Measurements from ENCODE around the gene SACM1L.
A peak's percentile ranks its signal among the peaks of the same experiment; 100 is the strongest.
"Not testable (repeated sequence)": the region's sequence is repeated elsewhere in the genome, so short reads cannot be mapped to it uniquely, and the experiment has no call there.

Gene SACM1L

GRCh38 chr3:45753095-45753494 is 63.9 kb downstream of the SACM1L start:
- Mint-ChIP-seq H3K27me3 (no peaks in the 10 kb centered on the region), H3K27ac (no peak overlapping the region), H3K36me3 (ENCODE audit: low read depth) (peaks cover 1% of the 10 kb centered on the region), H3K9me3 (no peaks in the 10 kb centered on the region), H3K4me3 (no peak overlapping the region), H3K4me1 (ENCODE audit: low read depth) (no peaks in the 10 kb centered on the region)
- no peak for DNase-seq

GRCh38 chr3:45754461-45754860 is 65.3 kb downstream of the SACM1L start:
- Mint-ChIP-seq H3K27me3 (no peaks in the 10 kb centered on the region), H3K4me3 (no peak overlapping the region), H3K36me3 (ENCODE audit: low read depth) (no peaks in the 10 kb centered on the region), H3K27ac (no peak overlapping the region), H3K9me3 (no peaks in the 10 kb centered on the region), H3K4me1 (ENCODE audit: low read depth) (no peaks in the 10 kb centered on the region)
- no peak for DNase-seq

GRCh38 chr3:45756055-45756454 is 66.9 kb downstream of the SACM1L start:
- no peak for DNase-seq
- H3K36me3 Mint-ChIP-seq (ENCODE audit: low read depth) = no peaks in the 10 kb centered on the region
- H3K4me1 Mint-ChIP-seq (ENCODE audit: low read depth) = no peaks in the 10 kb centered on the region
- no peak overlapping the region for H3K27ac Mint-ChIP-seq
- H3K27me3 Mint-ChIP-seq = no peaks in the 10 kb centered on the region
- no peaks in the 10 kb centered on the region for H3K9me3 Mint-ChIP-seq
- no peak overlapping the region for H3K4me3 Mint-ChIP-seq

GRCh38 chr3:45757141-45757540 is 67.9 kb downstream of the SACM1L start:
- not testable (repeated sequence) for DNase-seq; H3K4me1 Mint-ChIP-seq (ENCODE audit: low read depth); H3K36me3 Mint-ChIP-seq (ENCODE audit: low read depth); H3K27ac Mint-ChIP-seq; H3K4me3 Mint-ChIP-seq; H3K9me3 Mint-ChIP-seq; H3K27me3 Mint-ChIP-seq

- no peaks in the 10 kb centered on the region for H3K9me3 Mint-ChIP-seq
- H3K4me3 Mint-ChIP-seq = no peak overlapping the region
- no peaks in the 10 kb centered on the region for H3K36me3 Mint-ChIP-seq (ENCODE audit: low read depth)
- peaks cover 7% of the 10 kb centered on the region for H3K27me3 Mint-ChIP-seq
- peaks cover 3% of the 10 kb centered on the region for H3K4me1 Mint-ChIP-seq (ENCODE audit: low read depth)
- DNase-seq = no peak
- no peak overlapping the region for H3K27ac Mint-ChIP-seq
Observed at GRCh38 chr3:45758871-45759270, 69.7 kb downstream of the SACM1L start.

- no peak for DNase-seq
- peaks cover 7% of the 10 kb centered on the region for H3K27me3 Mint-ChIP-seq
- H3K9me3 Mint-ChIP-seq = no peaks in the 10 kb centered on the region
- peaks cover 3% of the 10 kb centered on the region for H3K4me1 Mint-ChIP-seq (ENCODE audit: low read depth)
- no peaks in the 10 kb centered on the region for H3K36me3 Mint-ChIP-seq (ENCODE audit: low read depth)
- H3K27ac Mint-ChIP-seq = no peak overlapping the region
- no peak overlapping the region for H3K4me3 Mint-ChIP-seq
Observed at GRCh38 chr3:45759851-45760250, 70.7 kb downstream of the SACM1L start.

- H3K36me3 Mint-ChIP-seq (ENCODE audit: low read depth) = no peaks in the 10 kb centered on the region
- H3K27ac Mint-ChIP-seq = no peak overlapping the region
- H3K27me3 Mint-ChIP-seq = peaks cover 7% of the 10 kb centered on the region
- H3K4me1 Mint-ChIP-seq (ENCODE audit: low read depth) = peaks cover 3% of the 10 kb centered on the region
- DNase-seq = peak; percentile 56
- no peak overlapping the region for H3K4me3 Mint-ChIP-seq
- H3K9me3 Mint-ChIP-seq = no peaks in the 10 kb centered on the region
Observed at GRCh38 chr3:45760878-45761711, 71.9 kb downstream of the SACM1L start.

GRCh38 chr3:45761831-45762230 is 72.6 kb downstream of the SACM1L start:
- Mint-ChIP-seq H3K9me3 (no peaks in the 10 kb centered on the region), H3K36me3 (ENCODE audit: low read depth) (no peaks in the 10 kb centered on the region), H3K27me3 (peaks cover 7% of the 10 kb centered on the region), H3K4me1 (ENCODE audit: low read depth) (peaks cover 3% of the 10 kb centered on the region), H3K4me3 (no peak overlapping the region), H3K27ac (no peak overlapping the region)
- no peak for DNase-seq

- no peak overlapping the region for H3K27ac Mint-ChIP-seq
- peaks cover 7% of the 10 kb centered on the region for H3K27me3 Mint-ChIP-seq
- no peaks in the 10 kb centered on the region for H3K9me3 Mint-ChIP-seq
- H3K4me3 Mint-ChIP-seq = no peak overlapping the region
- peaks cover 3% of the 10 kb centered on the region for H3K4me1 Mint-ChIP-seq (ENCODE audit: low read depth)
- no peaks in the 10 kb centered on the region for H3K36me3 Mint-ChIP-seq (ENCODE audit: low read depth)
- no peak for DNase-seq
Observed at GRCh38 chr3:45762647-45763302, 73.6 kb downstream of the SACM1L start.

GRCh38 chr3:45763303-45763675 is 74.1 kb downstream of the SACM1L start:
- Mint-ChIP-seq H3K4me3 (no peak overlapping the region), H3K36me3 (ENCODE audit: low read depth) (no peaks in the 10 kb centered on the region), H3K9me3 (no peaks in the 10 kb centered on the region)

GRCh38 chr3:45765266-45765851 is 76.2 kb downstream of the SACM1L start:
- Mint-ChIP-seq H3K36me3 (ENCODE audit: low read depth) (no peaks in the 10 kb centered on the region), H3K4me3 (no peak overlapping the region), H3K27ac (no peak overlapping the region), H3K4me1 (ENCODE audit: low read depth) (peaks cover 3% of the 10 kb centered on the region), H3K27me3 (peaks cover 13% of the 10 kb centered on the region), H3K9me3 (no peaks in the 10 kb centered on the region)
- DNase-seq = no peak

More at GRCh38 chr3:45763303-45763675, 74.1 kb downstream of the SACM1L start:
- DNase-seq = no peak
- peaks cover 3% of the 10 kb centered on the region for H3K4me1 Mint-ChIP-seq (ENCODE audit: low read depth)
- H3K27ac Mint-ChIP-seq = no peak overlapping the region
- peaks cover 7% of the 10 kb centered on the region for H3K27me3 Mint-ChIP-seq

GRCh38 chr3:45765958-45766357 is 76.8 kb downstream of the SACM1L start:
- Mint-ChIP-seq H3K27me3 (peaks cover 19% of the 10 kb centered on the region), H3K4me1 (ENCODE audit: low read depth) (peaks cover 3% of the 10 kb centered on the region), H3K27ac (no peak overlapping the region), H3K4me3 (no peak overlapping the region), H3K36me3 (ENCODE audit: low read depth) (no peaks in the 10 kb centered on the region), H3K9me3 (no peaks in the 10 kb centered on the region)
- DNase-seq = no peak

- Mint-ChIP-seq H3K36me3 (ENCODE audit: low read depth) (no peaks in the 10 kb centered on the region), H3K4me1 (ENCODE audit: low read depth) (peaks cover 16% of the 10 kb centered on the region), H3K27me3 (peaks cover 28% of the 10 kb centered on the region), H3K9me3 (no peaks in the 10 kb centered on the region), H3K4me3 (no peak overlapping the region), H3K27ac (no peak overlapping the region)
- no peak for DNase-seq
Observed at GRCh38 chr3:45771166-45771775, 82.1 kb downstream of the SACM1L start.

GRCh38 chr3:45771831-45772230 is 82.6 kb downstream of the SACM1L start:
- Mint-ChIP-seq H3K9me3 (no peaks in the 10 kb centered on the region), H3K4me3 (no peak overlapping the region), H3K27ac (no peak overlapping the region), H3K27me3 (peaks cover 28% of the 10 kb centered on the region), H3K4me1 (ENCODE audit: low read depth) (peaks cover 16% of the 10 kb centered on the region), H3K36me3 (ENCODE audit: low read depth) (no peaks in the 10 kb centered on the region)
- DNase-seq = no peak

All from activated T-cell treated with anti-CD3 and anti-CD28 coated beads, Interleukin-2, amount 50 U/mL, for 24 hours (primary cell).